ENCODE data around the gene HDGF.

The HDGF gene

GRCh38 chr1:156692925-156693847 is 58.3 kb downstream of the HDGF start:
- no peak for TF ChIP-seq CTCF (IDR thresholded peaks at IDR 0.05)

GRCh38 chr1:156692441-156692924 is 59.0 kb downstream of the HDGF start:
- no peak for TF ChIP-seq CTCF (IDR thresholded peaks at IDR 0.05)
